Upper lobe of right lung (tissue), 1 donor: ENCODE results near the gene MRPL2. TPM values are rescaled to one million over a fixed set of nuclear protein-coding genes. Genes with fewer than 3 reads are reported as not detected.
A peak's percentile ranks its signal among the peaks of the same experiment; 100 is the strongest.

Experiments
- ATAC-seq: fragments of 200-7000 bp; cut with Tn5 transposase; one replicate; pipeline ENCODE4 v1.9.1; 2020; ENCODE audit warnings: mild to moderate bottlenecking, moderate library complexity
- DNase-seq: peaks from one replicate; pipeline ENCODE4 v3.0.0-alpha.2; 2020
- H3K27ac ChIP-seq: fragments of 200-600 bp; one replicate; pipeline ENCODE4 v1.8.0; 2022
- H3K27me3 ChIP-seq: fragments of 200-600 bp; one replicate; pipeline ENCODE4 v1.8.0; 2022; ENCODE audit warnings: mild to moderate bottlenecking
- H3K36me3 ChIP-seq: fragments of 200-600 bp; one replicate; pipeline ENCODE4 v1.8.0; 2022
- H3K4me1 ChIP-seq: fragments of 200-600 bp; one replicate; pipeline ENCODE4 v1.8.0; 2022
- H3K4me3 ChIP-seq: fragments of 200-600 bp; one replicate; pipeline ENCODE4 v1.8.0; 2022; ENCODE audit warnings: mild to moderate bottlenecking
- H3K9me3 ChIP-seq: fragments of 200-600 bp; one replicate; pipeline ENCODE4 v1.8.0; 2022
- CTCF ChIP-seq: fragments of 200-600 bp; IDR thresholded peaks from one replicate; pipeline ENCODE4 v1.8.0; 2022; ENCODE audit warnings: antibody characterized with exemption
- intact Hi-C: fragments of 100-400 bp; cut with DNase I; formaldehyde crosslinking; loops from one replicate; pipeline ENCODE4 v1.11.0; 2022
- long read RNA-seq: library from polyadenylated mRNA; unstranded; transcript quantifications from one replicate; pipeline ENCODE4 v2.0.0, GENCODE V29; 2021
- total RNA-seq: library from RNA; stranded (reverse); fragmentation: NEBNext Ultra II Directional; extraction: Animal tissue kit (Norgen Biotek cat#: 25700); gene quantifications from one replicate; pipeline ENCODE4 v1.2.1, GENCODE V29; 2021
- donor health status: DM: no; HTN: yes; CAD: no; lungs with severe emphysema.

Gene MRPL2
- 42.4 TPM for total RNA-seq
- long read RNA-seq, transcript MRPL2-202 (7 exons, 1,588 nt): major isoform, 7 of 13 reads
- long read RNA-seq, partial matches to known transcripts: 0 of 13 reads
- long read RNA-seq, other reads (novel, unspliced or antisense): 2 of 13 reads

DNA sequence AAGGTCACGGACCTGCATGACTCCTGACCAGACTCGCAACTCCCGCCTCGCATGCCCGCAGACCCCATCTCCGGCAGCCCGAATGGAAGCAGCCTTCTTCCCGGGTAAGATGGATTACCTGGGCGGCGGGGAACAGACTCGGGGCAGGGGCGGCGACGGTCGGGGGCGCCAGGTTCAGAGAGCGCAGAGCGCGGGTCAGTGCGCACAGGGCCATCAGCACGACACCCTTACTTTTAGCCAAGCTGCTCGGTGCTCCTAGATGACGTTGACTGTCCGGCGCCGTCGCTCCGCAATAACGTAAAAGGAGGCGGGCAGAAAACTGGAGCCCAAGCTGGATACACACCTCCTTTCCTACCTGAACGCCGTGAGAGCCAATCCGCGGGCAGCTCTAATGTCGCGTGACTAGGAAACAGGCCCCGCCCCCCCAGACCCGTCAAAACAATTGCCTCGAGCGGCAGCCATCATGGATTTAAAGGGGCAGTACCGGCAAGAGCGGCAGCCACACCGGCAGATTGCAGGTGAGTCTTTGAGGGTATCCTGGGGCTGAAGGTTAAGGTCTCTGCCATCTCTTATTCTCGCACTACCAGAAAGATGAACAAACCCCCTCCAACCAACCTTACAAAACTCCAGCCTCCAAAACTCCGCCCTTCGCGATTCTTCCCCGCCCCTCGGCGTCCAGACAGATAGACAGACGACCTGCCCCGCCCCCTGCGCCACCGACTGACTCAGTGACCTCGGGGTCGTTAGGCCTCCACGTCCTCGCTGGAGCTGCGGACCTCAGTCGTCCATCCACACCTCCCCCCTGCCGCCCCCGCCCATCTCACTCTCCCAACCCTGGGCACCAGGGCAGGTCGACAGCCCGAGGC, at the start of gene MRPL2, which contains the start of gene KLC4:
MRPL2 (minus strand) TSS at position 267 of the 866 bp plus-strand sequence; CDS start at position 214, 53 bp downstream.
KLC4 (plus strand) TSS at position 464 of the 866 bp plus-strand sequence. CDS start 1,705 bp downstream, outside the sequence.
- H3K36me3 ChIP-seq: peaks cover 42% of the 10 kb centered on the region
- no peaks in the 10 kb centered on the region for H3K27me3 ChIP-seq
- no peak for TF ChIP-seq CTCF
- peak; percentile 95 for ATAC-seq
- DNase-seq: peak; percentile 98
- intact Hi-C loops: no loop called here
- H3K9me3 ChIP-seq: no peaks in the 10 kb centered on the region
- peak within 1 kb of the TSS; percentile 83 for H3K27ac ChIP-seq
- H3K4me3 ChIP-seq: peak within 1 kb of the TSS; percentile 77
- H3K4me1 ChIP-seq: peaks cover 24% of the 10 kb centered on the region

DNA sequence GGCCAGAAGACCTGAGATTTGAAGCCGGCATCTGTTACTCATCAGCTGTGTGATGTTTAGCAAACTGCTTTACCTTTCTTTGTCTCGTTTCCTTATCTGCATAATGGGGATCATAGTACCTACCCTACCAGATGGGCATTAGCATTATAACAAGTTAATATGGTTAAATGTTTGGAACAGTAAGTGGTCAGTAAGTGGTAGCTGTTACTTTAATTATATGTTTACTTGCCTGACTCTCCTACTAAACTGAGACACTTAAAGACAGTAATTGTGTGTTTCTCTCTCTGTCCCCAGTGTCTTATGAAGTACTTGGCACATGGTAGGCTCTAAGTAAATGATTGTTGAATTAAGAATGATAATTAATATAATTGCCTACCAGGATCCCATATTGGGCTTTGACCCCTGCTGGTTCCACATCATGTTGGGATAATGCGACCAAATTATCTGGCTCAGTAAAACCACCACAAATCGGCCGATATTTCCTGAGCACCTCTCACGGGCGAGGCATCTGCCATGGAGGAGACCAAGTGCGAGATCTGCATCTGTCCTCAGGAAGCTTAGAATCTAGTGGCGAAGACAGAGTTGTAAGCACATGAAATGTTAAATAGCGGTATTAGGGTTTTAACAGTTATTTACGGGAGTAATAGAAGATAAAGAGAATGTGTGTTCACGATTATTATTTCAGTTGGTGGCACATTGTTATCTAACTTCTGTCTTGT, 48.3 kb upstream of the MRPL2 start:
- Histone ChIP-seq H3K36me3 (no peaks in the 10 kb centered on the region), H3K27ac (no peak overlapping the region), H3K27me3 (no peaks in the 10 kb centered on the region), H3K4me1 (peaks cover 4% of the 10 kb centered on the region), H3K9me3 (no peaks in the 10 kb centered on the region), H3K4me3 (no peak overlapping the region)
- TF ChIP-seq CTCF: no peak
- no peak for ATAC-seq
- intact Hi-C loops: no loop called here
- no peak for DNase-seq

GRCh38 chr6:43105538-43106222, 46.4 kb upstream of the MRPL2 start:
- intact Hi-C loops: no loop called here
- TF ChIP-seq CTCF: no peak
- no peak for DNase-seq
- no peaks in the 10 kb centered on the region for H3K4me1 ChIP-seq
- H3K36me3 ChIP-seq: no peaks in the 10 kb centered on the region
- no peak for ATAC-seq
- no peak overlapping the region for H3K27ac ChIP-seq
- no peaks in the 10 kb centered on the region for H3K9me3 ChIP-seq
- no peak overlapping the region for H3K4me3 ChIP-seq
- H3K27me3 ChIP-seq: no peaks in the 10 kb centered on the region

DNA sequence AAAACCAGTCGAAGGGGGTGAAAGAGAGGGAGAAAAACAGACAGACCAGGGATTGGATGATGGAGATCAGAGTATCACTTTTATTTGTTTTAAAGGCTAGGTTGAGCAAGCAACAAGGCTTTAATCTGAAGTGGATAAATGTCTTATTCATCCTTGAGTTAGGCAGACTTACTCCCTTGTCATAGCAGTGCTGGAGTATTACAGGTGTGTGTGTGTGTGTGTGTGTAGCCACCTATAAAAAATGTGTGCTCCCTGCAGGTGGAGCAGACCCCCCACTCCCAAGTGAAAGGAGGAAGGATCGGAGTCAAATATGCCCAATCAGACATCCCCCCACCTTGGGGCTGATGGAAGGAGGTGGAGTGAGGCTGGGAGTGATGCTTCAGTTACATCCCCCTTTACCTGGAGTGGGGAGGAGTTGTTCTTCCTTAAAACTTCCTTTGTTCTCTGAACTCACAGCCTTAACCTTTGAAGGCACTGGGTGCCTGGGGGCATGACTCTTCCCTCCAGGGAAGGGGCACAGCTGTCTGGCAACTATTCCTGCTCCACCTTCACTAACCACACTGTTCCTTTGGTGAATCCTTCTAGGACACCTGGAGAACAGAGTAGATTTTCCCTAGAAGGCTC, 44.1 kb upstream of the MRPL2 start:
- Histone ChIP-seq H3K36me3 (no peaks in the 10 kb centered on the region), H3K4me3 (no peak overlapping the region), H3K9me3 (no peaks in the 10 kb centered on the region), H3K27ac (no peak overlapping the region), H3K27me3 (no peaks in the 10 kb centered on the region), H3K4me1 (no peaks in the 10 kb centered on the region)
- no peak for TF ChIP-seq CTCF
- DNase-seq (no peak), ATAC-seq (no peak)
- intact Hi-C loops: no loop called here

DNA sequence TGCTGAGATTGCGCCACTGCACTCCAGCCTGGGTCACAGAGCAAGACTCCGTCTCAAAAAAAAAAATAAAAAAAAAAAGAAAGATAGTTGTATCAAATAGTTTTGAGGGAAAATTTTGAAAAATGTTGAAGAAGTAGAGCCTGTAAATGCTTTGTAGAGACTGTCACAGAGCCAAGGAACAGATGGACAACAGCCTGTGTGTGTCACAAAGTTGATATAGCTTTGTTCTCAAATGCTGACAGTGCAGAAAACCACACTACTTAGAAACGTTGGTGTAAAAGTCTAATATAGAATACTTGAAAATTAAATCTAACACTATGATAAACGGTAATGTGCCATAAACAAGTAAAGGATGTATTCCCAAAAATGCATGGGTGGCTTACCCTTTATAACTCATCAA, 42.3 kb upstream of the MRPL2 start:
- Histone ChIP-seq H3K4me1 (peaks cover 12% of the 10 kb centered on the region), H3K27ac (no peak overlapping the region), H3K4me3 (no peak overlapping the region), H3K27me3 (no peaks in the 10 kb centered on the region), H3K9me3 (no peaks in the 10 kb centered on the region), H3K36me3 (no peaks in the 10 kb centered on the region)
- DNase-seq (no peak), ATAC-seq (no peak)
- TF ChIP-seq CTCF: no peak
- intact Hi-C loops: no loop called here
